22Rv1 (cell line): ENCODE measurements around the gene CUL5.

Source experiments
- CTCF ChIP-seq: fragments of 450-650 bp; IDR thresholded peaks from 2 replicates; pipeline ENCODE4 v1.5.1; 2017; ENCODE audit warnings: mild to moderate bottlenecking
- ZFX ChIP-seq: fragments of 450-650 bp; IDR thresholded peaks from 2 replicates; pipeline ENCODE4 v1.6.1; 2017; ENCODE audit warnings: antibody characterized with exemption, borderline replicate concordance

DNA sequence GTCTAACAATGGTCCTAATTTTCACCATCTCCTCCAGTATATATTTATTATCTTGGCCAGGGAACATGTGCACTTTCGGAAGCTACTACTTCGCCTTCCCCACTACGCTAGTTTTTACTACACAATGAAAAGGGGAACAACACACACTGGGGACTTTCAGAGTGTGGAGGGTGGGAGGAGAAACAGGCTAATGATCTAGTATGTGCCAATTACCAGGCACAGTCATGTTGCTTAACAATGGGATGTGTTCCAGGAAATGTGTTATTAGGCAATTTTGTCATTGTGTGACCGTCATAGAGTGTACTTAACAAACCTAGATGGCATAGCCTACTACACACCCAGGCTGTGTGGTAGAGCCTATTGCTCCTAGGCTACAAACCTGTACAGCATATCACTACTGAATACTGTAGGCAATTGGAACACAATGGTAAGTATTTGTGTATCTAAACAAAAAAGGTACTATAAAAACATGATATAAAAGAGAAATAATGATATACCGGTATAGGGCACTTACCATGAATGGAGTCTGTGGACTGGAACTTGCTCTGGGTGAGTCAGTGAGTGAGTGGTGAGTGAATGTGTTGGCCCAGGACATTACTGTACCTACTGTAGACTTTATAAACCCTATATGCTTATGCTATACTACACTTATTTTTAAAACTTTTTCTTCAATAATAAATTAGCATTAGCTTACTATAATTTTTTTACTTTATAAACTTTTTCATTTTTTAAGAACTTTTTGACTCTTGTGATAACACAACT, 20.1 kb upstream of the CUL5 start:
- TF ChIP-seq CTCF = no peak
- TF ChIP-seq ZFX = no peak
